Prostate gland (tissue), 2 donors: ENCODE results near the gene CTNNA2. TPM values are rescaled to one million over a fixed set of nuclear protein-coding genes. Genes with fewer than 3 reads are reported as not detected.

Experiments used
- DNase-seq: peaks from one replicate; pipeline ENCODE4 v3.0.0-alpha.2; 2019; ENCODE audit warnings: low spot score
- H3K27ac ChIP-seq, 2 donors: fragments of 200-600 bp; sonication (generic); 2 replicates each; pipeline ENCODE4 v1.5.1; 2017 to 2019
- H3K27me3 ChIP-seq: fragments of 200-600 bp; sonication (generic); replicated peaks from 2 replicates; pipeline ENCODE4 v1.5.1; 2019; ENCODE audit not compliant: insufficient read depth
- H3K36me3 ChIP-seq, 2 donors: fragments of 200-600 bp; sonication (generic); 1 replicate in 1 of 2; 2 replicates in 1 of 2; pipeline versions ENCODE4 v1.5.1 to v1.8.1; 2017 to 2019
- H3K4me1 ChIP-seq: fragments of 200-600 bp; sonication (generic); replicated peaks from 2 replicates; pipeline ENCODE4 v1.5.1; 2019
- H3K4me3 ChIP-seq, 2 donors: fragments of 200-600 bp; sonication (generic); 2 replicates each; pipeline ENCODE4 v1.5.1; 2017 to 2019
- H3K9me3 ChIP-seq: fragments of 200-600 bp; sonication (generic); 2 replicates; pipeline ENCODE4 v1.5.1; 2017
- CTCF ChIP-seq, 4 experiments: fragments of 200-600 bp in 2 of 4; fragments of 450-650 bp in 2 of 4; sonication (generic) in 2 of 4; IDR thresholded peaks; 1 replicate in 3 of 4; 2 replicates in 1 of 4; pipeline ENCODE4 v1.5.1; 2016 to 2019; ENCODE audit warnings: antibody characterized with exemption in 4 of 4, mild to moderate bottlenecking in 2 of 4, moderate library complexity in 2 of 4
- POLR2A ChIP-seq: fragments of 450-650 bp; IDR thresholded peaks from one replicate; pipeline ENCODE4 v1.6.1; 2016; ENCODE audit warnings: antibody characterized with exemption, mild to moderate bottlenecking
- POLR2AphosphoS5 ChIP-seq: sonication (generic); formaldehyde crosslinking; IDR thresholded peaks from one replicate; pipeline ENCODE4 v1.6.1; 2017; ENCODE audit warnings: antibody characterized with exemption
- WGBS: methylation state at CpG from one replicate; pipeline ENCODE4 v1.1.5; 2018; 5-methylcytosine and 5-hydroxymethylcytosine counted together
- intact Hi-C: fragments of 100-400 bp; cut with DNase I; formaldehyde crosslinking; loops from one replicate; pipeline ENCODE4 v1.14.2; 2022
- total RNA-seq, 2 donors: library from RNA; depleted of rRNA; stranded (reverse); fragments of >200 nt; gene quantifications; one replicate each; pipeline ENCODE4 v1.1.0, GENCODE V29; 2016

Gene CTNNA2
- total RNA-seq, 2 donors from 2014 or later = 24.3 TPM; not detected in 1

GRCh38 chr2:79849241-79849640 is 336.4 kb downstream of the CTNNA2 start:
- H3K4me1 ChIP-seq = no peaks in the 10 kb centered on the region

DNA sequence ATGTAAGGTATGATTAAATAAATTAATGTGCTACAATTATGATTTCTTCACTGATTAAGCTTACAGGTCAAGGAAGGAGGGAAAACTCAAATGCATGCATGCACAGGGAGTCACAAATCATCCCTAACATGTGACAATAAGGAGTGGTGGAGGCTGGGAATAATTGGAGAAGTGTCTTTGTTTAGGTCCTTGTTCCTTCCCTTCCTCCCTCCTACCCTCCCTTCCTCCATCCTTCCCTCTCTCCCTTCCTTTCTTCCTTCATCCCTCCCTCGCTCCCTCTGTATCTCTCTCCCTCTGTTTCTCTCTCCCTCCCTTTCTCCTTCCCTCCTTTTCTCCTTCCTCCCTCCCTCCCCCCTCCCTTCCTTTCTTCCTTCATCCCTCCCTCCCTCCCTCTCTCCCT is 337.1 kb downstream of the CTNNA2 start:
- DNase-seq = no peak
- Histone ChIP-seq H3K27ac (no peak overlapping the region), H3K27me3 (no peaks in the 10 kb centered on the region), H3K4me3 (no peak overlapping the region), H3K4me1 (no peaks in the 10 kb centered on the region), H3K36me3 (no peaks in the 10 kb centered on the region), H3K9me3 (no peaks in the 10 kb centered on the region)
- TF ChIP-seq POLR2AphosphoS5 = no peak
- no peak for TF ChIP-seq POLR2A
- no peak for TF ChIP-seq CTCF (IDR thresholded peaks at IDR 0.05)
- intact Hi-C loops = no loop called here
- 90% methylated on average over 1 of the region's 1 CpG for WGBS

More at GRCh38 chr2:79849241-79849640, 336.4 kb downstream of the CTNNA2 start:
- TF ChIP-seq POLR2A (no peak), POLR2AphosphoS5 (no peak), CTCF (IDR thresholded peaks at IDR 0.05) (no peak)
- DNase-seq = no peak
- intact Hi-C loops = no loop called here
- Histone ChIP-seq H3K4me3 (no peak overlapping the region), H3K36me3 (no peaks in the 10 kb centered on the region), H3K27me3 (no peaks in the 10 kb centered on the region), H3K9me3 (no peaks in the 10 kb centered on the region), H3K27ac (no peak overlapping the region)

DNA sequence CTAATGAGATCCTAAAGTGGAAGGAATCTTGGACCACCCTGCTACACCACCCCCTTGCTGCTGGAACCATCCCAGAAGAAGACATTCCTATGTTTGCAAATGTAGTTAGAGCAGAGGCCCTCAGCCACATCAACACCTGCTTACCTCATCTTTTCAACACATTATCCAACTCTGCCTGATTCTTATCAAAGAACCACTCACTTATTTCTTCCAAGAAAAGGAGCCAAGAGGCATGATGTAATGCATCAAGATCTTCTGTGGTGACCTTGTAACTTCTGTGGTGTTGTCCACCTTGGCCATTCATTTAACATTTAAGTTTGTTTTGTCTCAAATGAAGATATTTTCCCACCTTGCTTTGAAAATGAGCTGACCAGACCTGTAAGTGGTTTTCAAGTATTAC is 338.1 kb downstream of the CTNNA2 start:
- Histone ChIP-seq H3K4me1 (no peaks in the 10 kb centered on the region), H3K36me3 (no peaks in the 10 kb centered on the region), H3K9me3 (no peaks in the 10 kb centered on the region), H3K27ac (no peak overlapping the region), H3K4me3 (no peak overlapping the region), H3K27me3 (no peaks in the 10 kb centered on the region)
- intact Hi-C loops = no loop called here
- DNase-seq = no peak
- TF ChIP-seq POLR2AphosphoS5 = no peak

DNA sequence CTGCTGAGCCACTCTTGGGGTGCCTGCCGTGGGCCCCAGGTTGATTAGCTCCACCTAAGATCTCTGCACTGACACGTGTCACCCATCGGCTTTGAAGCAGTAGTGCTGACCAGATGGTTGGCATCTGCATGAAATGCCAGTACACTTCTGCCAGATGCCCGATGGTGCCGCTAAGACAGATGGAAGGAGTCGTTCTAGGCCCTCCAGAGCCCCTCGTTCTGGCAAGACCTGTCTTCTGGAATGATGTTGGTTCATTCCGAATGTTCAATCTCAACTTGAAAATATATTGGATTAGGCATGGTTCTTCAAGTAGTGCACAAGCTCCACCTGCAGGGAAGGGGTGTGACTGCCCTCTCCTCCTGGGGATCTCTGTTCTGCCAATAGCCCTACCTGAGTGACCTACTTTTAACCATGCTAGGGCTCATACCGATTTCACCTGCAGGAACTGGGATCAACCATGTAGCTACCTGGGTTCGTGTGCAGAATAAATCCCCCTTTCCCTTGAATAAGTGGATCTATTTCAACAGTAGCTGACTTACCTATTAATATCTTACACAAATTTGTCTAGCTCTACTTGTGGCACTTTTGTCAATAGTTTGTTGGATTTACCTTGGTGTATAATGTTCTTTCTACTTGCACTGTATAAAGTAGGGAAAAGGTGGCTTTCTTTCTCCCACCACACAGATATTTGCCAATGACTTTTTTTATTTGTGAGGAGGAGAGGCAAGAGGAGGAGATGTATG is 342.6 kb downstream of the CTNNA2 start:
- Histone ChIP-seq H3K36me3 (no peaks in the 10 kb centered on the region), H3K27me3 (no peaks in the 10 kb centered on the region), H3K9me3 (no peaks in the 10 kb centered on the region), H3K4me3 (no peak overlapping the region), H3K27ac (no peak overlapping the region), H3K4me1 (no peaks in the 10 kb centered on the region)
- 57% methylated on average over 10 of the region's 10 CpGs for WGBS
- no peak for DNase-seq
- peak in 2 of 4 experiments; percentile 35 to 36 for TF ChIP-seq CTCF (IDR thresholded peaks at IDR 0.05)
- no peak for TF ChIP-seq POLR2AphosphoS5
- intact Hi-C loops = no loop called here

- intact Hi-C loops = no loop called here
- Histone ChIP-seq H3K27ac (no peak overlapping the region), H3K27me3 (no peaks in the 10 kb centered on the region), H3K4me1 (no peaks in the 10 kb centered on the region), H3K36me3 (no peaks in the 10 kb centered on the region), H3K4me3 (no peak overlapping the region), H3K9me3 (no peaks in the 10 kb centered on the region)
- TF ChIP-seq POLR2AphosphoS5 = no peak
- TF ChIP-seq POLR2A = no peak
- TF ChIP-seq CTCF (IDR thresholded peaks at IDR 0.05) = no peak
- WGBS = 95% methylated on average over 17 of the region's 17 CpGs
- DNase-seq = no peak
Observed at GRCh38 chr2:79857888-79858287, 345.0 kb downstream of the CTNNA2 start.
